Prostate gland (tissue), 2 donors: ENCODE results near the gene RNASEL.

Experiments
- POLR2A ChIP-seq: fragments of 450-650 bp; IDR thresholded peaks from one replicate; pipeline ENCODE4 v1.6.1; 2016; ENCODE audit warnings: antibody characterized with exemption, mild to moderate bottlenecking
- TF ChIP-seq, protein P1 (sequence below), 4 experiments: fragments of 200-600 bp in 2 of 4; fragments of 450-650 bp in 2 of 4; sonication (generic) in 2 of 4; IDR thresholded peaks; 1 replicate in 3 of 4; 2 replicates in 1 of 4; pipeline ENCODE4 v1.5.1; 2016 to 2019; ENCODE audit warnings: antibody characterized with exemption in 4 of 4, mild to moderate bottlenecking in 2 of 4, moderate library complexity in 2 of 4

DNA sequence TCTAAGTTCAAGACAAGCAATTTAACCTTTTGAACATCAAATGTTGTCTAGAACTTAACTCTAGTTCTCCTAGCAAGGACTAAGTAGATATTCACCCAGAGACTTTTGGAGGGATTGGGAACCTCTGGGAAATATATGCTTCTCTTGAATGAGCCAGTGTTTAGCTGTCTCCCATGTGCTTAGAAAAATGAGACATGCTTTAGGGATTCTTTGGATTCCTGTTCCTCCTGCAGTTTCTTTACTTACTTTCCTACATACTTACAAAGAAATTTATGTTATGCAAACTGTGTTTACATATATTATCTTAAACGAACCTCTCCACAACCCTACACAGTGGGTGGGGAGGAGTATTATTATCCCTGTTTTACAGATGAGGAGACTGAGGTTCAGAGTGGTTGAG lies 39.2 kb downstream of the RNASEL start:
- TF ChIP-seq POLR2A, result no peak
- TF ChIP-seq, protein P1, sequence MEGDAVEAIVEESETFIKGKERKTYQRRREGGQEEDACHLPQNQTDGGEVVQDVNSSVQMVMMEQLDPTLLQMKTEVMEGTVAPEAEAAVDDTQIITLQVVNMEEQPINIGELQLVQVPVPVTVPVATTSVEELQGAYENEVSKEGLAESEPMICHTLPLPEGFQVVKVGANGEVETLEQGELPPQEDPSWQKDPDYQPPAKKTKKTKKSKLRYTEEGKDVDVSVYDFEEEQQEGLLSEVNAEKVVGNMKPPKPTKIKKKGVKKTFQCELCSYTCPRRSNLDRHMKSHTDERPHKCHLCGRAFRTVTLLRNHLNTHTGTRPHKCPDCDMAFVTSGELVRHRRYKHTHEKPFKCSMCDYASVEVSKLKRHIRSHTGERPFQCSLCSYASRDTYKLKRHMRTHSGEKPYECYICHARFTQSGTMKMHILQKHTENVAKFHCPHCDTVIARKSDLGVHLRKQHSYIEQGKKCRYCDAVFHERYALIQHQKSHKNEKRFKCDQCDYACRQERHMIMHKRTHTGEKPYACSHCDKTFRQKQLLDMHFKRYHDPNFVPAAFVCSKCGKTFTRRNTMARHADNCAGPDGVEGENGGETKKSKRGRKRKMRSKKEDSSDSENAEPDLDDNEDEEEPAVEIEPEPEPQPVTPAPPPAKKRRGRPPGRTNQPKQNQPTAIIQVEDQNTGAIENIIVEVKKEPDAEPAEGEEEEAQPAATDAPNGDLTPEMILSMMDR (IDR thresholded peaks at IDR 0.05), result no peak
